GM12878 (cell line): ENCODE data around the gene MRPS22. TPM values are rescaled to one million over a fixed set of nuclear protein-coding genes. Genes with fewer than 3 reads are reported as not detected.

Experiments
- ATAC-seq: fragments of 200-7000 bp; cut with Tn5 transposase; 3 replicates; pipeline ENCODE4 v1.9.1; 2020; ENCODE audit warnings: mild to moderate bottlenecking, moderate library complexity
- BruUV-seq: library from RNA; stranded (reverse); fragments of 400-500 nt; replicated peaks from 2 replicates; lab custom pipeline; 2021; lab: Mats Ljungman, UMichigan
- CTCF ChIA-PET: fragments of 300-600 bp; sonication (Branson Sonifier 250); formaldehyde crosslinking; extraction: SDS; loops from one replicate; lab custom pipeline; 2021; ENCODE audit warnings: inconsistent platforms; lab: Yijun Ruan, JAX
- POLR2A ChIA-PET: fragments of 350-600 bp; formaldehyde crosslinking; extraction: SDS; loops from one replicate; lab custom pipeline; 2021; ENCODE audit warnings: inconsistent platforms; lab: Charles Lee
- RAD21 ChIA-PET: fragments of 300-600 bp; sonication (Branson Sonifier 250); formaldehyde crosslinking; loops from one replicate; lab custom pipeline; 2023; ENCODE audit warnings: antibody characterized with exemption; ENCODE audit not compliant: unreplicated experiment; lab: Charles Lee
- SMC1A ChIA-PET: fragments of 300-600 bp; sonication (Branson Sonifier 250); formaldehyde crosslinking; loops from one replicate; lab custom pipeline; 2023; ENCODE audit not compliant: unreplicated experiment, uncharacterized antibody; lab: Charles Lee
- DNase-seq: peaks from one replicate; pipeline ENCODE4 v3.0.0-alpha.2; 2011; ENCODE audit warnings: low read depth, low spot score
- FAIRE-seq: peaks from 3 replicates; lab custom pipeline; 2011; peaks lifted over from hg19 to GRCh38; lab: Jason Lieb, UNC
- H2AFZ ChIP-seq: 2 replicates; pipeline ENCODE4 v1.6.0; 2011; ENCODE audit warnings: low read depth, low read length, control low read depth; ENCODE audit not compliant: control insufficient read depth
- H3K27ac ChIP-seq: 2 replicates; pipeline ENCODE4 v1.5.1; 2011; ENCODE audit warnings: control low read depth; ENCODE audit not compliant: control insufficient read depth, insufficient read depth
- H3K27me3 ChIP-seq, 2 experiments: replicated peaks in 1 of 2; 2 replicates each; pipeline versions ENCODE4 v1.6.0 to v1.6.1; 2011; ENCODE audit warnings: low read length in 1 of 2; ENCODE audit not compliant: control insufficient read depth in 2 of 2, insufficient read depth in 2 of 2
- H3K36me3 ChIP-seq, 2 experiments: 2 replicates each; pipeline ENCODE4 v1.5.1; 2011; ENCODE audit warnings: low read length in 1 of 2; ENCODE audit not compliant: control insufficient read depth in 2 of 2, insufficient read depth in 2 of 2
- H3K4me1 ChIP-seq: 2 replicates; pipeline ENCODE4 v1.6.1; 2011; ENCODE audit warnings: mild to moderate bottlenecking, low read length, moderate library complexity, mixed read lengths; ENCODE audit not compliant: control insufficient read depth, insufficient read depth
- H3K4me2 ChIP-seq: 2 replicates; pipeline ENCODE4 v1.6.0; 2011; ENCODE audit warnings: control low read depth; ENCODE audit not compliant: control insufficient read depth, insufficient read depth
- H3K4me3 ChIP-seq: fragments of 200-600 bp; sonication (generic); 2 replicates; pipeline ENCODE4 v1.5.1; 2016
- H3K79me2 ChIP-seq: 2 replicates; pipeline ENCODE4 v1.6.0; 2011; ENCODE audit warnings: low read length; ENCODE audit not compliant: control insufficient read depth, insufficient read depth
- H3K9ac ChIP-seq: 2 replicates; pipeline ENCODE4 v1.8.0; 2011; ENCODE audit warnings: low read length, control low read depth, mixed read lengths; ENCODE audit not compliant: control insufficient read depth, insufficient read depth
- H3K9me3 ChIP-seq: replicated peaks from 3 replicates; pipeline ENCODE4 v1.5.1; 2011; ENCODE audit warnings: mild to moderate bottlenecking, low read length; ENCODE audit not compliant: control insufficient read depth, insufficient read depth
- H4K20me1 ChIP-seq: 2 replicates; pipeline ENCODE4 v1.6.0; 2011; ENCODE audit not compliant: control insufficient read depth, insufficient read depth
- ATF3 ChIP-seq: IDR thresholded peaks from 2 replicates; pipeline ENCODE4 v1.6.1; 2011; ENCODE audit warnings: low read depth, mild to moderate bottlenecking, low read length, moderate library complexity, borderline replicate concordance; ENCODE audit errors: extremely low read depth
- CHD2 ChIP-seq: IDR thresholded peaks from 2 replicates; pipeline ENCODE4 v1.6.1; 2011; ENCODE audit warnings: low read depth, low read length, improper control_type of control experiment, borderline replicate concordance
- ESRRA ChIP-seq: IDR thresholded peaks from 2 replicates; pipeline ENCODE4 v1.6.1; 2012; ENCODE audit warnings: mild to moderate bottlenecking, low read length, improper control_type of control experiment
- MYC ChIP-seq: IDR thresholded peaks from 2 replicates; pipeline ENCODE4 v1.6.1; 2011; ENCODE audit warnings: mild to moderate bottlenecking, low read length, moderate library complexity, inconsistent platforms; ENCODE audit not compliant: insufficient read depth, insufficient replicate concordance, insufficient read length, severe bottlenecking
- NR2C1 ChIP-seq: fragments of 450-650 bp; IDR thresholded peaks from 2 replicates; pipeline ENCODE4 v1.6.1; 2017; ENCODE audit warnings: antibody characterized with exemption, mild to moderate bottlenecking, moderate library complexity
- POLR2AphosphoS2 ChIP-seq: IDR thresholded peaks from 2 replicates; pipeline ENCODE4 v1.6.1; 2011; ENCODE audit warnings: low read depth, mild to moderate bottlenecking, low read length, improper control_type of control experiment, moderate library complexity
- POU2F2 ChIP-seq: IDR thresholded peaks from 3 replicates; pipeline ENCODE4 v1.6.1; 2011; ENCODE audit warnings: low read depth, mild to moderate bottlenecking, low read length, borderline replicate concordance
- SMAD1 ChIP-seq: fragments of 450-650 bp; IDR thresholded peaks from 2 replicates; pipeline ENCODE4 v1.6.1; 2018; ENCODE audit warnings: mild to moderate bottlenecking, low read depth; ENCODE audit not compliant: partially characterized antibody
- SP1 ChIP-seq: IDR thresholded peaks from one replicate; pipeline ENCODE4 v1.6.1; 2011; ENCODE audit warnings: low read depth, low read length
- SPI1 ChIP-seq: IDR thresholded peaks from 2 replicates; pipeline ENCODE4 v1.6.1; 2011; ENCODE audit warnings: low read depth, mild to moderate bottlenecking, low read length, moderate library complexity, borderline replicate concordance; ENCODE audit not compliant: insufficient read depth
- SRF ChIP-seq, 2 experiments: IDR thresholded peaks; 2 replicates each; pipeline ENCODE4 v1.6.1; 2011; ENCODE audit warnings: low read depth in 2 of 2, low read length in 2 of 2, mild to moderate bottlenecking in 1 of 2, moderate library complexity in 1 of 2
- ZBTB11 ChIP-seq: fragments of 450-650 bp; formaldehyde crosslinking; IDR thresholded peaks from 2 replicates; pipeline ENCODE4 v1.5.0; 2022; ENCODE audit warnings: mild to moderate bottlenecking, missing genetic modification characterization
- ZSCAN29 ChIP-seq: fragments of 450-650 bp; IDR thresholded peaks from 2 replicates; pipeline ENCODE4 v1.6.1; 2017; ENCODE audit warnings: mild to moderate bottlenecking, moderate library complexity
- WGBS: methylation state at CpG from one replicate; pipeline ENCODE4 v1.1.6; 2016; ENCODE audit warnings: low lambda C conversion rate; ENCODE audit not compliant: insufficient replicate concordance, insufficient coverage; ENCODE audit errors: missing lambda C conversion rate; 5-methylcytosine and 5-hydroxymethylcytosine counted together
- in situ Hi-C: fragments of 300-500 bp; cut with MboI; formaldehyde crosslinking; loops from 9 replicates; pipeline ENCODE4 v1.14.3; 2018; ENCODE audit warnings: mixed read lengths
- intact Hi-C: fragments of 100-400 bp; cut with micrococcal nuclease; formaldehyde crosslinking; loops from one replicate; pipeline ENCODE4 v1.14.2; 2022; ENCODE audit not compliant: unreplicated experiment
- polyA plus RNA-seq, 11 experiments: library from polyadenylated mRNA; depleted of rRNA in 4 of 11; unstranded in 6 of 11; stranded (reverse) in 5 of 11; fragments of >200 nt; fragmentation: Nextera tagmentation in 4 of 11; fragmentation: Illumina TruSeq in 1 of 11; extraction: Ambion mirVana in 4 of 11; extraction: Trizol in 1 of 11; gene quantifications; 1 replicate in 1 of 11; 2 replicates in 10 of 11; pipeline versions ENCODE4 v1.2.1 to v1.2.3, GENCODE V29; 2011 to 2016; ENCODE audit warnings: inconsistent platforms in 2 of 11, missing spikeins in 2 of 11, low read depth in 1 of 11
- total RNA-seq, 4 experiments: library from RNA; depleted of rRNA in 3 of 4; stranded (reverse); fragments of >200 nt in 3 of 4; fragmentation: Illumina TruSeq in 1 of 4; extraction: Trizol in 1 of 4; gene quantifications; 2 replicates each; pipeline versions ENCODE4 v1.2.1 to v1.2.3, GENCODE V29; 2013 to 2021

Gene MRPS22
- total and polyA plus RNA-seq, 10 of the 15 experiments (the other 5 are each of a cell fraction or from before 2014, with no cell fraction given): 44.3 to 146 (median 75.2) TPM

- no peak for TF ChIP-seq POLR2AphosphoS2
- no peak for TF ChIP-seq SRF (IDR thresholded peaks at IDR 0.05; ENCODE audit: low read depth in 2 of 2, low read length in 2 of 2)
- no peak for TF ChIP-seq POU2F2
- no peak for TF ChIP-seq CHD2
- no peak for TF ChIP-seq MYC
- no peak for TF ChIP-seq ESRRA
- TF ChIP-seq ZBTB11 (CRISPR knock-in tag): no peak
- no peak for TF ChIP-seq ATF3
- no peak for TF ChIP-seq ZSCAN29
- no peak for TF ChIP-seq SPI1
- no peak for TF ChIP-seq NR2C1
- TF ChIP-seq SP1: no peak
- no peak for TF ChIP-seq SMAD1
- Histone ChIP-seq H3K27me3 (no peaks in the 10 kb centered on the region), H3K9me3 (no peaks in the 10 kb centered on the region), H2AFZ (no peak overlapping the region), H3K27ac (no peak overlapping the region), H3K4me2 (no peak overlapping the region), H4K20me1 (no peaks in the 10 kb centered on the region), H3K36me3 (peaks cover 10 to 33% of the 10 kb centered on the region in 2 experiments), H3K4me3 (no peak overlapping the region), H3K4me1 (no peaks in the 10 kb centered on the region), H3K79me2 (no peaks in the 10 kb centered on the region), H3K9ac (no peak overlapping the region)
- intact Hi-C loops (no loop called here), in situ Hi-C loops (no loop called here)
- ATAC-seq (no peak), DNase-seq (no peak), FAIRE-seq (no peak)
- ChIA-PET CTCF (no interaction called here), POLR2A (no interaction called here), RAD21 (no interaction called here), SMC1A (interaction anchor here (0.6 kb wide), 1 partner anchor 1895 kb away, joined by 3 read pairs; no protein-coding TSS in a partner anchor)
- 95% methylated on average over 2 of the region's 2 CpGs for WGBS
- no TSS peak for BruUV-seq
Observed at GRCh38 chr3:139374099-139374498, 30.3 kb downstream of the MRPS22 start.
